ENCODE results near the gene ARNT2.

GRCh38 chr15:80565988-80566387 lies 161.8 kb downstream of the ARNT2 start:
- TF ChIP-seq POLR2AphosphoS5 (IDR thresholded peaks at IDR 0.05; ENCODE audit: low read depth, low read length) (no peak), CTCF (IDR thresholded peaks at IDR 0.05) (no peak), NRF1 (IDR thresholded peaks at IDR 0.05; ENCODE audit: low read depth, low read length) (no peak), SIN3A (IDR thresholded peaks at IDR 0.05; ENCODE audit: borderline replicate concordance, low read depth, low read length) (no peak), YY1 (IDR thresholded peaks at IDR 0.05; ENCODE audit: low read depth) (no peak), FOXM1 (IDR thresholded peaks at IDR 0.05; ENCODE audit: low read depth) (no peak), MAX (IDR thresholded peaks at IDR 0.05; ENCODE audit: low read depth) (no peak), GABPA (IDR thresholded peaks at IDR 0.05; ENCODE audit: low read depth) (no peak), RAD21 (IDR thresholded peaks at IDR 0.05; ENCODE audit: low read length) (no peak), TAF1 (IDR thresholded peaks at IDR 0.05; ENCODE audit: borderline replicate concordance, low read depth, low read length) (no peak), CHD2 (IDR thresholded peaks at IDR 0.05; ENCODE audit: low read length, partially characterized antibody) (no peak), JUND (IDR thresholded peaks at IDR 0.05) (no peak)
